H1 (cell line): ENCODE results near the gene WNT9A. TPM values are rescaled to one million over a fixed set of nuclear protein-coding genes. Genes with fewer than 3 reads are reported as not detected.

Source experiments
- CTCF ChIA-PET: fragments of 300-600 bp; sonication (Branson Sonifier 250); formaldehyde crosslinking; loops from one replicate; lab custom pipeline; 2021; ENCODE audit not compliant: partially characterized antibody; lab: Charles Lee
- POLR2A ChIA-PET: fragments of 300-600 bp; sonication (Branson Sonifier 250); formaldehyde crosslinking; loops from one replicate; lab custom pipeline; 2021; ENCODE audit warnings: inconsistent platforms; ENCODE audit not compliant: partially characterized antibody; lab: Charles Lee
- DNase-seq, 2 experiments: peaks; one replicate each; pipeline versions ENCODE4 v3.0.0 to v3.0.0-alpha.2; 2010 to 2022; ENCODE audit warnings: low spot score in 2 of 2, low read depth in 1 of 2, mixed read lengths in 1 of 2
- FAIRE-seq: peaks from 2 replicates; lab custom pipeline; 2011; peaks lifted over from hg19 to GRCh38; lab: Jason Lieb, UNC
- H2AFZ ChIP-seq: 2 replicates; pipeline ENCODE4 v1.8.1; 2012; ENCODE audit warnings: low read length, inconsistent platforms
- H2AK5ac ChIP-seq: 2 replicates; pipeline ENCODE4 v1.6.1; 2013; ENCODE audit warnings: low read depth, low read length
- H2BK120ac ChIP-seq: replicated peaks from 2 replicates; pipeline ENCODE3; 2013; ENCODE audit warnings: low read depth, low read length, inconsistent platforms
- H2BK12ac ChIP-seq: 2 replicates; pipeline ENCODE4 v1.6.1; 2013; ENCODE audit warnings: low read depth, low read length
- H2BK15ac ChIP-seq: 2 replicates; pipeline ENCODE4 v1.6.1; 2013; ENCODE audit warnings: low read length
- H2BK20ac ChIP-seq: 2 replicates; pipeline ENCODE4 v1.6.1; 2013; ENCODE audit warnings: low read length
- H2BK5ac ChIP-seq: 2 replicates; pipeline ENCODE4 v1.6.1; 2013; ENCODE audit warnings: low read depth, low read length
- H3K14ac ChIP-seq: 2 replicates; pipeline ENCODE4 v1.6.1; 2013; ENCODE audit warnings: inconsistent platforms; ENCODE audit not compliant: insufficient read length
- H3K18ac ChIP-seq: 2 replicates; pipeline ENCODE4 v1.6.1; 2013; ENCODE audit warnings: low read length; ENCODE audit errors: extremely low read depth
- H3K23ac ChIP-seq: 2 replicates; pipeline ENCODE4 v1.6.1; 2013; ENCODE audit warnings: inconsistent platforms; ENCODE audit not compliant: insufficient read length
- H3K23me2 ChIP-seq: 2 replicates; pipeline ENCODE4 v1.6.1; 2013; ENCODE audit warnings: low read depth, low read length
- H3K27ac ChIP-seq: 2 replicates; pipeline ENCODE4 v1.6.1; 2011; ENCODE audit warnings: low read depth, low read length, inconsistent platforms
- H3K27me3 ChIP-seq, 4 experiments: replicated peaks in 1 of 4; 1 replicate in 1 of 4; 2 replicates in 3 of 4; pipeline versions ENCODE4 v1.6.1 to v1.8.1; 2011 to 2013; ENCODE audit warnings: low read length in 3 of 4, mild to moderate bottlenecking in 3 of 4, inconsistent platforms in 2 of 4, mixed read lengths in 2 of 4, moderate library complexity in 1 of 4; ENCODE audit not compliant: control insufficient read depth in 3 of 4, insufficient read depth in 3 of 4; ENCODE audit errors: extremely low read depth in 1 of 4
- H3K36me3 ChIP-seq, 4 experiments: 2 replicates each; pipeline versions ENCODE4 v1.6.1 to v1.8.1; 2011 to 2013; ENCODE audit warnings: mild to moderate bottlenecking in 4 of 4, low read length in 3 of 4, moderate library complexity in 2 of 4, control low read depth in 1 of 4, inconsistent platforms in 1 of 4; ENCODE audit not compliant: insufficient read depth in 4 of 4, control insufficient read depth in 2 of 4
- H3K4ac ChIP-seq: replicated peaks from 2 replicates; pipeline ENCODE3; 2013; ENCODE audit warnings: low read length, low read depth, mixed read lengths, inconsistent platforms; ENCODE audit not compliant: insufficient read length
- H3K4me1 ChIP-seq, 4 experiments: replicated peaks in 1 of 4; 1 replicate in 1 of 4; 2 replicates in 3 of 4; pipeline versions ENCODE4 v1.6.1 to v1.8.1; 2011 to 2013; ENCODE audit warnings: low read length in 3 of 4, inconsistent platforms in 2 of 4, mixed read lengths in 1 of 4; ENCODE audit not compliant: insufficient read depth in 4 of 4, control insufficient read depth in 3 of 4
- H3K4me2 ChIP-seq, 2 experiments: 2 replicates each; pipeline versions ENCODE4 v1.6.1 to v1.8.1; 2011 to 2013; ENCODE audit warnings: low read depth in 2 of 2, low read length in 2 of 2, control low read depth in 1 of 2, inconsistent platforms in 1 of 2, mild to moderate bottlenecking in 1 of 2; ENCODE audit not compliant: insufficient read depth in 1 of 2
- H3K4me3 ChIP-seq, 4 experiments: fragments of 200-600, 300-600 bp in 1 of 4; sonication (generic), shearing (Covaris generic), sonication (Bioruptor Twin) in 1 of 4; 2 replicates each; pipeline versions ENCODE4 v1.5.1 to v1.8.1; 2011 to 2016; ENCODE audit warnings: low read length in 4 of 4, low read depth in 3 of 4, control low read depth in 2 of 4, inconsistent platforms in 2 of 4, mild to moderate bottlenecking in 2 of 4, mixed read lengths in 1 of 4, moderate library complexity in 1 of 4; ENCODE audit not compliant: insufficient read depth in 2 of 4; ENCODE audit errors: extremely low read depth in 1 of 4
- H3K56ac ChIP-seq: replicated peaks from 2 replicates; pipeline ENCODE3; 2013; ENCODE audit warnings: low read depth, mild to moderate bottlenecking, mixed read lengths, low read length, inconsistent platforms; ENCODE audit not compliant: insufficient read length
- H3K79me1 ChIP-seq: 2 replicates; pipeline ENCODE4 v1.6.1; 2013; ENCODE audit warnings: low read depth, low read length, control low read depth
- H3K79me2 ChIP-seq, 2 experiments: 2 replicates each; pipeline versions ENCODE4 v1.6.1 to v1.8.1; 2012 to 2013; ENCODE audit warnings: low read length in 2 of 2, mild to moderate bottlenecking in 2 of 2, inconsistent platforms in 1 of 2; ENCODE audit not compliant: insufficient read depth in 2 of 2, control insufficient read depth in 1 of 2
- H3K9ac ChIP-seq, 4 experiments: replicated peaks in 1 of 4; 1 replicate in 1 of 4; 2 replicates in 3 of 4; pipeline versions ENCODE4 v1.6.1 to v1.8.1; 2011 to 2013; ENCODE audit warnings: low read depth in 3 of 4, low read length in 3 of 4, control low read depth in 2 of 4, mild to moderate bottlenecking in 2 of 4, moderate library complexity in 2 of 4, inconsistent platforms in 1 of 4; ENCODE audit errors: extremely low read depth in 1 of 4
- H3K9me3 ChIP-seq, 2 experiments: 2 replicates each; pipeline versions ENCODE4 v1.6.1 to v1.8.1; 2012 to 2013; ENCODE audit warnings: mild to moderate bottlenecking in 2 of 2, moderate library complexity in 2 of 2, control low read depth in 1 of 2, inconsistent platforms in 1 of 2, low read depth in 1 of 2, low read length in 1 of 2, mixed read lengths in 1 of 2; ENCODE audit not compliant: insufficient read depth in 2 of 2
- H4K20me1 ChIP-seq, 2 experiments: replicated peaks in 1 of 2; 2 replicates each; pipeline versions ENCODE3 to v1.8.1; 2011 to 2013; ENCODE audit warnings: inconsistent platforms in 2 of 2, low read length in 2 of 2, mild to moderate bottlenecking in 1 of 2; ENCODE audit not compliant: insufficient read depth in 2 of 2, control insufficient read depth in 1 of 2
- H4K5ac ChIP-seq: 2 replicates; pipeline ENCODE4 v1.6.1; 2013; ENCODE audit warnings: low read length, low read depth, mixed read lengths, inconsistent platforms; ENCODE audit not compliant: insufficient read length
- H4K8ac ChIP-seq: 2 replicates; pipeline ENCODE4 v1.8.0; 2013; ENCODE audit warnings: mild to moderate bottlenecking, moderate library complexity, low read length, inconsistent platforms; ENCODE audit not compliant: insufficient read depth; ENCODE audit errors: extremely low read depth
- H4K91ac ChIP-seq: replicated peaks from 2 replicates; pipeline ENCODE3; 2013; ENCODE audit warnings: low read length, mixed read lengths, inconsistent platforms; ENCODE audit not compliant: insufficient read length
- ATF2 ChIP-seq: IDR thresholded peaks from 2 replicates; pipeline ENCODE4 v1.6.1; 2012; ENCODE audit warnings: low read length, inconsistent platforms
- MAFK ChIP-seq: IDR thresholded peaks from 2 replicates; pipeline ENCODE4 v1.6.1; 2012; ENCODE audit warnings: low read depth, mild to moderate bottlenecking, improper control_type of control experiment, low read length
- POLR2A ChIP-seq, 2 experiments: IDR thresholded peaks; 1 replicate in 1 of 2; 2 replicates in 1 of 2; pipeline ENCODE4 v1.6.1; 2011; ENCODE audit warnings: low read depth in 2 of 2, low read length in 2 of 2, mild to moderate bottlenecking in 2 of 2; ENCODE audit errors: control extremely low read depth in 1 of 2
- POU5F1 ChIP-seq: IDR thresholded peaks from 2 replicates; pipeline ENCODE4 v1.6.1; 2011; ENCODE audit warnings: low read depth, mild to moderate bottlenecking, low read length, moderate library complexity
- SP2 ChIP-seq: IDR thresholded peaks from 2 replicates; pipeline ENCODE4 v1.6.1; 2012; ENCODE audit warnings: mild to moderate bottlenecking, low read length, inconsistent platforms
- TBP ChIP-seq: IDR thresholded peaks from 2 replicates; pipeline ENCODE4 v1.6.1; 2011; ENCODE audit warnings: low read depth, low read length, improper control_type of control experiment
- TCF12 ChIP-seq: IDR thresholded peaks from 2 replicates; pipeline ENCODE4 v1.6.1; 2011; ENCODE audit warnings: low read depth, mild to moderate bottlenecking, low read length
- USF2 ChIP-seq: IDR thresholded peaks from 2 replicates; pipeline ENCODE4 v1.6.1; 2011; ENCODE audit warnings: low read length, improper control_type of control experiment
- YY1 ChIP-seq: IDR thresholded peaks from 2 replicates; pipeline ENCODE4 v1.6.1; 2011; ENCODE audit warnings: low read depth, mild to moderate bottlenecking, low read length
- WGBS, 2 experiments: shearing (Covaris generic) in 1 of 2; methylation state at CpG; one replicate each; pipeline versions ENCODE4 v1.1.6 to v1.1.7; 2013 to 2015; ENCODE audit warnings: low lambda C conversion rate in 2 of 2, mixed read lengths in 2 of 2, inconsistent platforms in 1 of 2, low coverage in 1 of 2, missing lambda C conversion rate in 1 of 2; ENCODE audit not compliant: insufficient replicate concordance in 2 of 2, insufficient coverage in 1 of 2, insufficient read length in 1 of 2; ENCODE audit errors: extremely low coverage in 1 of 2, missing lambda C conversion rate in 1 of 2; 5-methylcytosine and 5-hydroxymethylcytosine counted together
- polyA plus RNA-seq, 7 experiments: library from polyadenylated mRNA; depleted of rRNA in 3 of 7; stranded (reverse) in 5 of 7; unstranded in 2 of 7; fragments of >200 nt in 5 of 7; fragments of 200-250 nt in 2 of 7; gene quantifications; 1 replicate in 5 of 7; 2 replicates in 1 of 7; 4 replicates in 1 of 7; pipeline versions ENCODE4 v1.2.1 to v1.2.3, GENCODE V29; 2011 to 2013; ENCODE audit warnings: missing spikeins in 2 of 7, mixed read lengths in 2 of 7
- total RNA-seq: library from RNA; stranded (reverse); fragmentation: NEBNext Ultra II Directional; extraction: Animal tissue kit (Norgen Biotek cat#: 25700); gene quantifications from 2 replicates; pipeline ENCODE4 v1.2.1, GENCODE V29; 2021
- TF ChIP-seq, protein P1 (sequence below): IDR thresholded peaks from 2 replicates; pipeline ENCODE4 v1.6.1; 2011; ENCODE audit warnings: low read depth, mild to moderate bottlenecking, low read length; ENCODE audit not compliant: insufficient read depth

The WNT9A gene
- total and polyA plus RNA-seq, 2 of the 8 experiments (the other 6 are each of a cell fraction or from before 2014, with no cell fraction given): 1.1 to 1.5 TPM

GRCh38 chr1:227899141-227899819 is 48.5 kb downstream of the WNT9A start:
- no peak overlapping the region for H2BK5ac ChIP-seq
- no peak overlapping the region for H2AK5ac ChIP-seq
- no peaks in the 10 kb centered on the region for H3K79me1 ChIP-seq
- H3K4ac ChIP-seq: no peak overlapping the region
- FAIRE-seq: no peak
- H2BK15ac ChIP-seq: no peak overlapping the region
- no peaks in the 10 kb centered on the region for H3K36me3 ChIP-seq
- no peak overlapping the region for H2BK20ac ChIP-seq
- H3K14ac ChIP-seq: no peak overlapping the region
- no peak overlapping the region for H3K56ac ChIP-seq
- H4K8ac ChIP-seq: no peak overlapping the region
- no peaks in the 10 kb centered on the region; the same call in 1 of the 2 replicates for H3K23me2 ChIP-seq
- CTCF ChIA-PET: interaction anchor here (0.7 to 1.9 kb wide), 6 partner anchors 11 to 106 kb away, joined by 3 to 7 read pairs (median 4); no protein-coding TSS in a partner anchor
- H3K4me1 ChIP-seq: peaks cover 0 to 9% (median 2%) of the 10 kb centered on the region in 4 experiments; a peak in 4 of 7 replicates
- no peaks in the 10 kb centered on the region for H3K9me3 ChIP-seq
- H3K4me2 ChIP-seq: no peak overlapping the region
- no peak overlapping the region for H3K27ac ChIP-seq
- H2BK12ac ChIP-seq: no peak overlapping the region
- H3K9ac ChIP-seq: no peak overlapping the region
- no peaks in the 10 kb centered on the region for H3K27me3 ChIP-seq
- no peaks in the 10 kb centered on the region for H3K79me2 ChIP-seq
- no peak overlapping the region for H3K23ac ChIP-seq
- H4K91ac ChIP-seq: peak overlapping the region; percentile 10
- H4K5ac ChIP-seq: no peak overlapping the region
- no peak overlapping the region for H3K4me3 ChIP-seq
- H2AFZ ChIP-seq: no peak overlapping the region
- peak in 1 of 2 experiments; percentile 47 for DNase-seq
- no peaks in the 10 kb centered on the region for H4K20me1 ChIP-seq
- H2BK120ac ChIP-seq: no peak overlapping the region
- POLR2A ChIA-PET: interaction anchor here (1.4 kb wide), 1 partner anchor 14 kb away, joined by 3 read pairs; no protein-coding TSS in a partner anchor
- WGBS, 2 experiments: 79% methylated on average over 8 of the region's 12 CpGs; no CpG with 5 or more reads in 1 of the 2 experiments
- no peak overlapping the region for H3K18ac ChIP-seq
- TF ChIP-seq SP2 (no peak), ATF2 (no peak), TBP (no peak), YY1 (no peak), MAFK (no peak), TCF12 (no peak), POU5F1 (no peak), POLR2A (IDR thresholded peaks at IDR 0.05; ENCODE audit: control extremely low read depth in 1 of 2, low read depth in 2 of 2, low read length in 2 of 2) (no peak), USF2 (no peak)
- TF ChIP-seq, protein P1, sequence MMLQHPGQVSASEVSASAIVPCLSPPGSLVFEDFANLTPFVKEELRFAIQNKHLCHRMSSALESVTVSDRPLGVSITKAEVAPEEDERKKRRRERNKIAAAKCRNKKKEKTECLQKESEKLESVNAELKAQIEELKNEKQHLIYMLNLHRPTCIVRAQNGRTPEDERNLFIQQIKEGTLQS: no peak
